Fibroblast of pulmonary artery (primary cell): Measurements from ENCODE around the gene MYL12B.
A peak's percentile ranks its signal among the peaks of the same experiment; 100 is the strongest.

Experiments used
- DNase-seq: peaks from one replicate; pipeline ENCODE4 v3.0.0-alpha.2; 2010; ENCODE audit warnings: low read depth
- H3K4me3 ChIP-seq: replicated peaks from 2 replicates; pipeline ENCODE4 v1.5.1; 2011; ENCODE audit warnings: low read depth, mild to moderate bottlenecking, control low read depth, low read length, moderate library complexity
- TF ChIP-seq, protein P1 (sequence below): IDR thresholded peaks from 2 replicates; pipeline ENCODE4 v1.5.1; 2011; ENCODE audit warnings: mild to moderate bottlenecking, control low read depth, low read length, inconsistent platforms; ENCODE audit errors: missing control alignments

The MYL12B gene

DNA sequence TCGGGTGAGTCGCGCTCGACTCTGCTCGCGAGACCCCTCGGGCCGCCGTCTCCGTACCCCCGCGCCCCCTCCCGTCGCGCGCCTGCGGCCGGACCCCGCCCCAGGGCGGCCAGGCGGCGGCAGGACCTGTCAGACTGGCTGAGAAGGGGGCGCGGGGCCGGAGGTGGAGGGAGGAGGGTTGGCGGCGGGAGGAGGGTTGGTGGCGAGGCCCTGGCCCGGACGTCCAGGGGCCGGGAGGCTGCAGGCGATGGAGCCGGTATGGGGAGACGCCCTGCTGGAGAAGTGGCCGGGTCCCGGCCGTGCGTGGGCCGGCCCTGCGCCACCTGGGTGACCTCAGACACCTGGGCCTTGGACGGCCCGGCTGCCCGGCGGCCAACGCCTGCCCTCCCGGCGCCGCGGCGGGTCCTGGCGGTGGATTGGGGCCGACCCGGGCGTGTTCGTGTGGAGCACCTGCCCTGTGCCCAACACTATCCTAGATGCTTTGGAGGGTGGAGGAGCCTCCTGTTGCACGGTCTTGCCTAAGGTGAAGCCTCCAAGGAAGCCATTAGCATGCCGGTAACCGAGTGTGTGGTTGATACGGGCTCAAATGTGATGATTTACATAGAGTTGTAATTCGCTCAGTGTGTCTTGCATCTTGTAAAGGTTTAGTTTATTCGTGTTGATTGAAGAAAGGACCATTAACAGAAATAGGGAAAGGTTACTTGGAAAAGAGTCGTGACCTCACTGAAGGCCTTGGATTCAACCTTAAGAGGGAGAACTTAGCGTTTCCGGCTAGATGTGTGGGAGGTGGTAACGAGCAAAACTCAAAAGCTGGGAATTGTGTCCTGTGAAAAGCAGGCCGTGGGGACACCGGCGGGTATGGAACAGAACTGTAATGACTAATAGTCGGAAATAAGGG is 550 bp downstream of the MYL12B start:
- TF ChIP-seq, protein P1, sequence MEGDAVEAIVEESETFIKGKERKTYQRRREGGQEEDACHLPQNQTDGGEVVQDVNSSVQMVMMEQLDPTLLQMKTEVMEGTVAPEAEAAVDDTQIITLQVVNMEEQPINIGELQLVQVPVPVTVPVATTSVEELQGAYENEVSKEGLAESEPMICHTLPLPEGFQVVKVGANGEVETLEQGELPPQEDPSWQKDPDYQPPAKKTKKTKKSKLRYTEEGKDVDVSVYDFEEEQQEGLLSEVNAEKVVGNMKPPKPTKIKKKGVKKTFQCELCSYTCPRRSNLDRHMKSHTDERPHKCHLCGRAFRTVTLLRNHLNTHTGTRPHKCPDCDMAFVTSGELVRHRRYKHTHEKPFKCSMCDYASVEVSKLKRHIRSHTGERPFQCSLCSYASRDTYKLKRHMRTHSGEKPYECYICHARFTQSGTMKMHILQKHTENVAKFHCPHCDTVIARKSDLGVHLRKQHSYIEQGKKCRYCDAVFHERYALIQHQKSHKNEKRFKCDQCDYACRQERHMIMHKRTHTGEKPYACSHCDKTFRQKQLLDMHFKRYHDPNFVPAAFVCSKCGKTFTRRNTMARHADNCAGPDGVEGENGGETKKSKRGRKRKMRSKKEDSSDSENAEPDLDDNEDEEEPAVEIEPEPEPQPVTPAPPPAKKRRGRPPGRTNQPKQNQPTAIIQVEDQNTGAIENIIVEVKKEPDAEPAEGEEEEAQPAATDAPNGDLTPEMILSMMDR: no peak
- H3K4me3 ChIP-seq: peak overlapping the region; percentile 84
- DNase-seq: peak; percentile 49

DNA sequence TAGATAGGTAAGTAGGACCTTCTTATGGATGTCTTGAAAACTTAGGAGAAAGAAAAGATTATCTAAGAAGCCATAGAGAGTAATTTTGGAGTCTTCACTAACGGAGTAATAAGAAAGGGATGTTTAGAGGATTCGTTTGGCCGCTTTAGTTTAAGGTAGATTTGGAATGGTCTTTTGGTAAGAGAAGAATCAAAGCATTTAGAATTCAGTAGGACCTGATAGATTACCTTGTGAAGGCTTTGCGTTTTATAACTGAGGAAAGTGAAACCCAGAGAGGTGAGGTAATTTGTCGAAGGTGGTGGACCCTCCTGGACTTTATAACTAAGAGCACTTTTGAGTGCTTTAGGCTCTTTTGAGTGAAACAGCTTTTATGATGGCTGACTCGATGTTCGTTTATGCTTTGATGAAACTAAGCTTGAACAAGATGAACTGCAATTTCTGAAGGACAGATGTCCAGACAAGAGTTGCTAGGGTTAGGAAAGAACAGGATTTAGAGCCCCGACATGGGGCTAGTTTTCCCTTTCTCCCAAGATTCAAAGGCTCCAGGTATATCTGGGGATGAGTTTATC is 1.3 kb downstream of the MYL12B start:
- no peak for DNase-seq
- H3K4me3 ChIP-seq: peak overlapping the region; percentile 84

DNA sequence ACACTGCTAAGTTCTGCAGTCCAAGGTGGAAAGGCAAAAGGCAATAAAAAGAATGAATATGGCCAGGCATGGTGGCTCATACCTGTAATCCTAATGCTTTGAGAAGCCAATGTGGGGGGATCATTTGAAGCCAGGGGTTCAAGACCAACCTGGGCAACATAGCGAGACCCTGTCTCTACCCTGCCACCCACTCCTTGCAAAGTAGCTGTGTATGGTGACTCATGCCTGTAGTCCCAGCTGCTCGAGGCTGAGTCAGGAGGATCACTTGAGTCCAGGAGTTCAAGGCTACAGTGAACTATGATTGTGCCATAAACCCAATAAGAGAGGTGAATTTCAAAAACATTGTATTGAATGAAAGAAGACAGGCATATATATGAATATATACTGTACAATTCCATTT is 2.4 kb downstream of the MYL12B start:
- H3K4me3 ChIP-seq: peak overlapping the region; percentile 4
- no peak for DNase-seq
- TF ChIP-seq, protein P1: no peak

More for the DNA sequence above, 1.3 kb downstream of the MYL12B start:
- TF ChIP-seq, protein P1: no peak

DNA sequence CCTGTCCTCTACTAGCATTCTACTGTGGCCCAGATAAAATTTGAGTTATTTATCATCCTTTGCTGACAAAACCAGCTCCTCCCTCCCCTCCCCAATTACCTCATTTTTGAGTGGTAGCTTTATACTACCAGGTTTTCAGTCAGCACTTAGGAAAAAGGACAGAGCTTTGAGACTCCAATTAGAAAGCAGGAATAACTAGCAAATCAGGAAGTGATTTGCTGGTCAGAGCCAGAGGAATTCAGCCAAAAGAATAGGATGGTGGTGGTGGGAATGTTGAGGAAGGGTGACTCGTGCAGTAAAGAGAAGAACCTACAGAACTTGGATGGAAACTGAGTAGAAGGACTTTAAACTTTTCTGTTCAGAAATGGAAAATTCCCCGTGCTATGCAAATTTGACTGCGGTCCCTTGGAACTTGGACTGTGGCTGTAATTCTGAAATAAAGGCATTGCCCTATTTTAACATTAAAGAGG is 3.7 kb downstream of the MYL12B start:
- H3K4me3 ChIP-seq: no peak overlapping the region
- TF ChIP-seq, protein P1: no peak
- peak; percentile 53 for DNase-seq

DNA sequence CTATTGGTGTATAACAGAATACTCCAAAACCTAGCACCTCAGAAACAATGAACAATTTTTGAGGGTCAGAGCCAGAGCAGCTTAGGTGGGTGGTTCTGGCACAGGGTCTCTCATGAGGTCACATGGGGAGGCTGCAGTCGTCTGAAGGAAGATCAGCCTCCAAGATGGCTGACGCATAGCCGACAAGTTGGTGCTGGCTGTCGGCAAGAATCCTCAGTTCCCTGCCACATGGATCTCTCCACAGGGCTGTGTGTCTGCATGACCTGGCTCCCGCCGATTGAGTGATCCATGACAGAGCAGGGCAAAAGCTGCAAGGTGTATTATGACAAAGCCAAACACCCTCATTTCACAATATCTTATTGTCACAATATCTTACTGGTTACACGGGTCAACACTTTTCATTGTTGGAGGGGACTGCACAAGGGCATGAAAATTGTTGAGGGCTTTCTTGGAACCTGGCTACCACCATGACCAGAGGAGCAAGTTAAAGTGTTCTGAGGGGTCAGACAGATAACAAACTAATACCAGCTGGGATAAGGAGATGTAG is 4.2 kb downstream of the MYL12B start:
- no peak overlapping the region for H3K4me3 ChIP-seq
- TF ChIP-seq, protein P1: no peak
- no peak for DNase-seq

DNA sequence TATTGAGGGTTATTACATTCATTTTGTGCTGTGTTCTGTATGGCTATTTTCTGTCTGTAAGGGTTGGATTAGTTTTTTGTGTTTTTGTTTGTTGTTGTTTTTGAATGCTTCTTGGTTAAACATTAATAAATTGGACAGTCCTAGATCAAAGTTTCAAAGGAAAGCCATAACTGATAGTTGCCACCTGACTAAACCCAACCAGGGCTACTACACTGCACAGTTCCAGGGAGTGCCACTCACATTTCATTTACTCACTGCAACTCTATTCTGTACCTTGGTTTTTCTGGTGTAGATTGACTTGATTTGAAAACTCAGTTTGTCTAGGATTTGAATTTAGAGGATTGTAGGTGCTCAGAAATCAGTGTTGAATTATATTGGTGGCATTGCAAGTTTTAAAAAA is 6.4 kb downstream of the MYL12B start:
- no peak overlapping the region for H3K4me3 ChIP-seq
- no peak for DNase-seq
- TF ChIP-seq, protein P1: no peak
